HUDEP-2 (cell line): ENCODE measurements around the gene TOP3A.
"Not testable (repeated sequence)": the region's sequence is repeated elsewhere in the genome, so short reads cannot be mapped to it uniquely, and the experiment has no call there.

Experiments used
- DNase-seq, 76 experiments: peaks; one replicate each; lab custom pipeline; 2025; ENCODE audit not compliant: unreplicated experiment in 76 of 76; lab: John Stamatoyannopoulos, UW

Gene TOP3A

GRCh38 chr17:18324140-18325050 is 9.6 kb upstream of the TOP3A start:
- DNase-seq = no peak

GRCh38 chr17:18323507-18324139 is 8.8 kb upstream of the TOP3A start:
- no peak for DNase-seq

- peak in 3 of 76 experiments; percentile 18 to 31 (median 20) for DNase-seq
Measured at GRCh38 chr17:18323007-18323406, 8.2 kb upstream of the TOP3A start.

GRCh38 chr17:18322522-18322921 is 7.7 kb upstream of the TOP3A start:
- DNase-seq = no peak

- DNase-seq = peak in 1 of 76 experiments; percentile 6
Measured at GRCh38 chr17:18321309-18321708, 6.5 kb upstream of the TOP3A start.

GRCh38 chr17:18320301-18320700 is 5.5 kb upstream of the TOP3A start:
- no peak for DNase-seq

- peak in 14 of 76 experiments; percentile 4 to 37 (median 18) for DNase-seq
Measured at GRCh38 chr17:18319604-18320256, 4.9 kb upstream of the TOP3A start.

- DNase-seq = no peak
Measured at GRCh38 chr17:18318771-18319450, 4.1 kb upstream of the TOP3A start.

GRCh38 chr17:18318117-18318516 is 3.3 kb upstream of the TOP3A start:
- no peak for DNase-seq

- DNase-seq = no peak
Measured at GRCh38 chr17:18315961-18316360, 1.2 kb upstream of the TOP3A start.

- DNase-seq = no peak
Measured at GRCh38 chr17:18315562-18315922, 748 bp upstream of the TOP3A start.

- DNase-seq = peak in 6 of 76 experiments; percentile 4 to 51 (median 26)
Measured at GRCh38 chr17:18314059-18314730, 599 bp downstream of the TOP3A start.

GRCh38 chr17:18309202-18309601 is 5.6 kb downstream of the TOP3A start:
- no peak for DNase-seq

GRCh38 chr17:18303206-18303605 is 11.6 kb downstream of the TOP3A start:
- not testable (repeated sequence) for DNase-seq

GRCh38 chr17:18300725-18301480 is 13.9 kb downstream of the TOP3A start:
- DNase-seq = no peak

- not testable (repeated sequence) for DNase-seq
Measured at GRCh38 chr17:18298061-18298460, 16.7 kb downstream of the TOP3A start.

- no peak for DNase-seq
Measured at GRCh38 chr17:18291718-18292540, 22.9 kb downstream of the TOP3A start.

GRCh38 chr17:18285296-18285695 is 29.5 kb downstream of the TOP3A start:
- no peak for DNase-seq

GRCh38 chr17:18281788-18282187 is 33.0 kb downstream of the TOP3A start:
- DNase-seq = no peak
